GM12874 (cell line): ENCODE measurements around the gene DEDD2.

ENCODE experiments used
- TF ChIP-seq, protein P1 (sequence below): IDR thresholded peaks from 2 replicates; pipeline ENCODE4 v1.5.1; 2011; ENCODE audit warnings: low read depth, mild to moderate bottlenecking, control low read depth, low read length, moderate library complexity; ENCODE audit not compliant: insufficient read depth

DEDD2 gene

DNA sequence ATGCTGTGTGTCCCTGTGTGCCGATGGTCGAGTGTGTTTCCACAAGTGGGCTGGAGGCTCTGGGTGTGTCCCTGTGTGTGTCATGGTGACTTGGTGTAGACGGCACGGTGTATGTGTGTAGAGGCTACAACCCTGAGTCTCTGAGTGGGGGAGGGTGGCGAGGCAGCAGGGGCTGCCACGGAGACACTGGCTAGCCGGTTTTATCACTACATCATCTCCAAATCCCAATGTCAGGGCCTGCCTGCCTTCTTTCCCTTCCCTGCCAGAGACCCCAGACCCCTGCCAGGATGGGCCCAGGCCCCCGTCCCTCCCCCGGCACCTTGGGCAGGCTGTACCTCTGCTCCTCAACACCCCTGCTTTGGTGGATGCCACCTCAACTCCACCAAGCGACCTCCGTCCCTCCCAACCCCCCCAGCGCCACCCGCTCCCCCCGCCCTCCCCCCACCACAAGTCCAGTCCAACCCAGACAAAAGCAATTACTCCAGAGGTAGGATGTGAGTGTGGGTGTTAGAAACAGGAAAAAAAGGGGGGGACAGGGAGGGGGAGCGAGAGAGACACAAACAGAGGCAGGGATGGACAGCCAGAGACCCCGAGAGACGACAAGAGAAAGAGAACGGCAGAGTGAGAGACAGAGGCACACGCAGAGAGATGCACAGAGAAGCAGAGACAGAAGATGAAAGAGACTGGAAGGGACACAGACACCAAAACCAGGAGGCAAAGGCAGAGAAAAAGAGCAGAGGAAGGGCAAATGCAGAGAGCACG lies 63.6 kb downstream of the DEDD2 start:
- TF ChIP-seq, protein P1, sequence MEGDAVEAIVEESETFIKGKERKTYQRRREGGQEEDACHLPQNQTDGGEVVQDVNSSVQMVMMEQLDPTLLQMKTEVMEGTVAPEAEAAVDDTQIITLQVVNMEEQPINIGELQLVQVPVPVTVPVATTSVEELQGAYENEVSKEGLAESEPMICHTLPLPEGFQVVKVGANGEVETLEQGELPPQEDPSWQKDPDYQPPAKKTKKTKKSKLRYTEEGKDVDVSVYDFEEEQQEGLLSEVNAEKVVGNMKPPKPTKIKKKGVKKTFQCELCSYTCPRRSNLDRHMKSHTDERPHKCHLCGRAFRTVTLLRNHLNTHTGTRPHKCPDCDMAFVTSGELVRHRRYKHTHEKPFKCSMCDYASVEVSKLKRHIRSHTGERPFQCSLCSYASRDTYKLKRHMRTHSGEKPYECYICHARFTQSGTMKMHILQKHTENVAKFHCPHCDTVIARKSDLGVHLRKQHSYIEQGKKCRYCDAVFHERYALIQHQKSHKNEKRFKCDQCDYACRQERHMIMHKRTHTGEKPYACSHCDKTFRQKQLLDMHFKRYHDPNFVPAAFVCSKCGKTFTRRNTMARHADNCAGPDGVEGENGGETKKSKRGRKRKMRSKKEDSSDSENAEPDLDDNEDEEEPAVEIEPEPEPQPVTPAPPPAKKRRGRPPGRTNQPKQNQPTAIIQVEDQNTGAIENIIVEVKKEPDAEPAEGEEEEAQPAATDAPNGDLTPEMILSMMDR = no peak

DNA sequence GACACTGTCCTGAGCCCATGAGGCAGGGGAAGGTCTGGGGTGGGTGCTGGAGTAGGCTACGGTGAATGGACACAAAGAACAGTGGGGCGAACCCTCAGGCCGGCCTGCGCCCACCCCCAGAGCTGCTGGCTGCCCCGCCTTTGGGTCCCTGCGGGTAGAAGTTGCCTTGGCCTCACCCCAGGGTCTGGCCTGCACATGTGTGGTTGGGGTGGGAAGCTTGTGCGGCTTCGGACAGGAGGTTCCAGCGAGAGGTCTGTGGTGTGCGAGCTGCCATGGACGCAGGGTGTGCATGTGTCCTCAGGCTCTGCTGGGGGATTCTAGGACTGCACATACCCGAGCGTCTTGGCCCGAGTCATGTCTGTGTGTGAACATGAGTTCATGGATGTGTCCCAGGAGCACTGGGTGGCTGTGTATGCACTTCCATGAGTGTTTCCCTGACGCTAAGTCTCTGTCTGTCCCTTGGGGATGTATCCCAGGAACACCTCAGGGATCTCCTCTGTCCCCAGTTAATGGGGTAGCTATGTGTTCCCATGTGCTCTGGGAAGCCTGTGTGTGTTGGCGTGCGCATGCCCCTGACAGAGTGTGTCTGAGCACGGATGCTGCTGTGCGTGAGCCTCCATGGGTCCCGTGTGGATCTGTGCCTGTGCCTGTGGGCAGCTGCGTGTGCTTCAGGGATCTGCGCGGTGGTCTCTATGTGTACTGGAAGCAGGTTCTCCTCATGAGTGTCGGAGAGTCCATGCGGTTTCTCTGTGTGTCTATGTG lies 64.4 kb downstream of the DEDD2 start:
- TF ChIP-seq, protein P1 = no peak

DNA sequence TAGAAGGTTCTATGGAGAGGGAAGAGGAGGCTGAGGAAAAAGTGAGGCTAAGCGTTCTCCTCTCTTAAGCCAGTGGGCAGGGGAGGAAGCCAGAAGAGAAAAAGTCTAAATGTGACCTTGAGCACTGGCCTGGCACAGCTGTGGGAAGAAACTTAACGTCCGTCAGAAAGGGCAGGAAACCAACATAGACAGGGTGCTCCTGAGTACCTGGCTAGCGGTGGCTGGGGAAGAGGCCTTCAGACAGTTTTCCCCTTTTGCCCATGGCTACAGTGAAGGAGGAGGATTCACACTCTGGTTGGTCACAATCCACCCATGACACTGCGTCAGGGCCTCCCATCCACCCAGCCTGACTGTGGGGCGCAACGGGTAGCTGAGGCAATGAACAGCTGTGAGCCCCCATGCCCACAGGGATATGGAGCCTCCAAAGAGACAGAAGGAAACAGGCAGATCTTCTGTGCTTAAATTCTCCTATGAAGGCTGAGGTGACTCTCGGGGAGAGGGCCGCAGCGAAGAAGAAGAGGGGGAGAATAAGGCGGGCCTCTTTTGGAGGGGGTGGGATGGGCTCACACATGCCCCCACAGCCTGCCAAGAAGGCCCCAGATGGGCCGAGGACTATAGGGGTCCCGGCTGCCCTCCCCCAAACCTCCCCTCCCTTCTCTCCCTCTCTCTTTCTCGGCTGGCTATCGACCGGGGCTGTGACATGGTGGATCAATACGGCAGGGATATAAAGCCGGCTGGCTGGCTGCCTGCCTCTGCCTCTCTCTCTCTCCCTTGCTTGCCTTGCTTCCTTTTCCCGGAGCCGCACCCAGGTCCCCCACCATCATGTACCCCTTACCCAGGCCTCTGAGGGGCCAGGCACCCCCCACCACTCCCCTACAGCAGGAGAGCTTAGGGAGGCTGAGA lies 65.4 kb downstream of the DEDD2 start:
- TF ChIP-seq, protein P1 = no peak

DNA sequence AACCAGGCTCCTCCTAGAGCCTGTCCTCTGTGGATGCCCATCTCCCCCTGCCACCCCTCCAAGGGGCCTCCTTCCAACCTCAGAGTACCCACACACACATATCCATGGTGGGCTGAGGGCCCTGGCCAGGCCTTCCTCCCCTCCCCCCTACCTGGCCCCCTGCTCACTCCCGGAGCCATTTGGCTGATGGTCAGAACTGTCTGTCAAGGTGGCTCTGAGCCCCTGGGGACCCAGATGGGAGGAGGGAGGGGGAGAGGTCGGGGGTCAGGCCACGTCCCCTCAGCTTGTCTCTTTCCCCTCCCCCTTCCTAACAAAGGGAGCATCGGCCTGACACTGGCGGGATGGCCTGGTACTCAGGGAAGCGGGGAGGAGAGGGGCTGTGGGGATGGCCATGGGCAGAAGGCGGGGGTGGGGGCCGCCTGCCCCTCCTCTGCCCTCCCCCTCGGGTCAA lies 66.5 kb downstream of the DEDD2 start:
- TF ChIP-seq, protein P1 = no peak

DNA sequence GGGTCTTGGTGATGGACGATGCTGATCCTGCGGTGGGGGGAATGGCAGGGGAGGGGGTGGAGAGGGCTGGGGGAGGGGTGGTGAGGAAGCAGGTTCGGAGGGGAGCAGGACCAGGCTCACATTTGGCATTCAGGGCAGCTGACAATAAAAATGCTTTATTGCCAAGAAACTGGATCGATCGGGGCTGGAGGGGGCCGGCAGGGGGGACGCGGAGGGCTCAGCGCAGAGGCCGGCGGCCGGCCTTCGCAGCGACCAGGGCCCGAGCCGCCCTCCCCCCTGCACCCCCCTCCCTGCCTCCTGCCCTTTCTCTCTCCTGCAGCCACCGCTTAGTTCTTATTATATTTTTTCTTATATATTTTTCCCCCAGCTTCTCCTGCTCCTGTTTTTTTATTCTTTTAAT lies 67.1 kb downstream of the DEDD2 start:
- TF ChIP-seq, protein P1 = no peak

DNA sequence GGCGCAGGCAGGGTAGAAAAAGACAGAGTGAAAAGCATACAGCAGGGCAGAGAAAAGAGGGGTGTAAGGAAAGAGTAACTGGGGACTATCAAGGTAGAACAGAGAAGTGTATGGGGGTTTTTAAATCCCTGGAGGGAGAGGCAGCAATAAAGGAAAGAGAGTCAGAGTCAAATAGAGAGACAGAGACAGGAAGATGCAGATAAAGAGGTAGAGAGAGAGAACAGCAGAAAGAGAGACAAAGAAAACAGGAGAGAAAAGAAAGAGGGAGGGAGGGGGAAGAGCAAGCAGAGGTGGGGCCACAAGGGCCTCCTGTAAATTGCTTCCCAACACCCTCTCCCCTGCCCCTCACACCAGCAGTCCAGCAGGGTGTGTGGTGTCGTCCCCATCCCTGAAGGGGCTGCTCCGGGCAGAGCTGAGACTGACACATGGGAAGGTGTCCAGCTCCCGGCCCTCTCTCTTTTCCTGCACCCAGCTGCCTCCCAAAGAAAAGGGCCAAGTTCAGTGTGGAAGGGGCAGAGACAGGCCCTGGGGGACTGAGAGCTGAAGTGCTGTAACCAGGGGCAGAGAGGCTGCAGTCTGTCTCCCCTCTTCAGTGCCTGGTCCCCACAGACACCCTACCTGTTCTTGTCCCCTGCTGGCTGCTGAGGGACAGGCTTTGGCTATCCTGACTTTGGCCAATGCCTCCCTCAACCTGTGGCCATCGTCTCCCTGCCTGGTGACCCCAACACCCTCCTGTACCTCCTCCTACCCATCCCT lies 67.9 kb downstream of the DEDD2 start:
- TF ChIP-seq, protein P1 = no peak
